Measurements from ENCODE around the gene CCDC141.
A peak's percentile ranks its signal among the peaks of the same experiment; 100 is the strongest.
"Not testable (repeated sequence)": the region's sequence is repeated elsewhere in the genome, so short reads cannot be mapped to it uniquely, and the experiment has no call there.

The CCDC141 gene, protein sequence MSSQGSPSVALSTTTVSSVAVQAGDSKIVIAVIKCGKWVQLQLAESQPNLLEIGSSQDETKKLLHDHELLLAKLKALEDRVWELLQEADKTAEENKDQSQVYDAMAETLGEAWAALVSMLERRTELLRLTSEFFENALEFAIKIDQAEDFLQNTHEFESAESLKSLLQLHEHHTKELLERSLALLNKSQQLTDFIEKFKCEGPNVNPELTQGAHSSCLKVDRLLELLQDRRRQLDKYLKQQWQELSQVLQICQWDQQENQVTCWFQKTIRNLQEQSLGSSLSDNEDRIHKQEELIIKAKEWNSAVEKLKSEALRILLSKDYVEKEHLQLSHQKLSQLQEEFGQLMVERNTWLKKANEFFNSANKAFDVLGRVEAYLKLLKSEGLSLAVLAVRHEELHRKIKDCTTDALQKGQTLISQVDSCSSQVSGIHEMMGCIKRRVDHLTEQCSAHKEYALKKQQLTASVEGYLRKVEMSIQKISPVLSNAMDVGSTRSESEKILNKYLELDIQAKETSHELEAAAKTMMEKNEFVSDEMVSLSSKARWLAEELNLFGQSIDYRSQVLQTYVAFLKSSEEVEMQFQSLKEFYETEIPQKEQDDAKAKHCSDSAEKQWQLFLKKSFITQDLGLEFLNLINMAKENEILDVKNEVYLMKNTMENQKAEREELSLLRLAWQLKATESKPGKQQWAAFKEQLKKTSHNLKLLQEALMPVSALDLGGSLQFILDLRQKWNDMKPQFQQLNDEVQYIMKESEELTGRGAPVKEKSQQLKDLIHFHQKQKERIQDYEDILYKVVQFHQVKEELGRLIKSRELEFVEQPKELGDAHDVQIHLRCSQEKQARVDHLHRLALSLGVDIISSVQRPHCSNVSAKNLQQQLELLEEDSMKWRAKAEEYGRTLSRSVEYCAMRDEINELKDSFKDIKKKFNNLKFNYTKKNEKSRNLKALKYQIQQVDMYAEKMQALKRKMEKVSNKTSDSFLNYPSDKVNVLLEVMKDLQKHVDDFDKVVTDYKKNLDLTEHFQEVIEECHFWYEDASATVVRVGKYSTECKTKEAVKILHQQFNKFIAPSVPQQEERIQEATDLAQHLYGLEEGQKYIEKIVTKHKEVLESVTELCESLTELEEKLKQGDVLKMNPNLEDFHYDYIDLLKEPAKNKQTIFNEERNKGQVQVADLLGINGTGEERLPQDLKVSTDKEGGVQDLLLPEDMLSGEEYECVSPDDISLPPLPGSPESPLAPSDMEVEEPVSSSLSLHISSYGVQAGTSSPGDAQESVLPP (N-terminal part only)

DNA sequence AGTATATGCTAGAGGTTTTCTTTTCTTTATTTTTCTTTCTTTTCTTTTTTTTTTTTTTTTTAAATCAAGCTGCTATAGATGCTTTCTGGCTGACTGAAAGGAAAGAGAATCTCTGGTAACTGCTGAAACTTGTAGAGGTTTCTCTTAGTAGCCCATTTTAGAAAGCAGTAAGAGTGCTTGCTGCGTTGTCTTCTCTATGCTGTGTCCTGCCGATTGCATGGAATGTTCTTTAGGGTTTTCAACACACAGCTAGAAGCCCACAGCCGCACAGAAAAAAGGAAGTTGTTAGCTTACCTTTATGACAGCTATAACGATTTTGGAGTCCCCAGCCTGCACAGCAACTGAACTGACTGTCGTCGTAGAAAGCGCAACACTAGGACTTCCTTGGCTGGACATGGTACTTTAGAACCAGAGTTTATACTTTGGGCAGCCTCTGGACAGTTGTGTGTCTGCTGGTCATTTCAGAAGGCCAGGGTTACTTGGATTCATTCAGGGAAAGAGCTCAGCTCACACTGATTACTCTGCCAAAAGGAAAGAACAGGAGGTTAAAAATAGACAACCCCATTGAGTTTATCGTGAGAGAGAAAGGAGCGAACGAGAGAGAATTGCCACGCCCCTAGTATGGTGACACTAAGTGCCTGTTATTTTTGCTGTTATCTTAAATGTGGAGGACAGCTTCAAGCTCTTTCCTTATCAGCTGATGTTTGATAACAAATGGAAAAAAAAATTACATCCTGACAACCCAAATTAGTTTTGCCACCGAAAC lies at the start of gene CCDC141:
Gene CCDC141 (minus strand): TSS at position 592 of the 766 bp plus-strand sequence. CDS start 196 bp downstream, at position 396.
- DNase-seq = no peak

DNA sequence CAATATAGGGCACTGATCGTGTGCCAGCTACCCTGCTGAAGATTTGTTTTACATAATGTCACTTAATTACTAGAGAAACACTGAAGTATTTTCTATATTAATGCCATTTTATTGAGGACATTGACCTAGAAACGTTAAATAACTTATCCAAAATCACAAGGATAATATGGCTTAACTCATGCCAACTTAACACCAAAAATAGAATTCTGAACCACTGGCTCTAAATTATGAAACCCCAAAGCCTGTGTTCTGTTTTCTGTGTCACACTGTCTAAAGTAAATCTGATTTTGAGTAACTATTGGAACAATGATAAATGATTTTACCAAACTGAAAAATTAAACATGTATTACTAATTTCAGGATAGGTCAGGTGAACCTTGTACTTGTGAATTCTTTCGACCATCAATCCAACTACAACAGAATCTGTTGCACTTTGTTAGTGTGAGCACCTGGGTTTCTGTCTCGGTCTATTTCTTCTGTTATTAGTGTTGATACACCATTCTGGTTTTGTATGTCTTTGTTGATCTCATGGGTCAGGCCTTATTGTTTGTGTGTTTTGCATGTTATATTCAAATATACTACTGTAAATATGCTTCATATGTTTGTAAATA lies 48.2 kb upstream of the CCDC141 start:
- no peak for DNase-seq

GRCh38 chr2:179097131-179097530 lies 47.2 kb upstream of the CCDC141 start:
- DNase-seq = no peak

- no peak for DNase-seq
Observed at GRCh38 chr2:179096090-179096489, 46.2 kb upstream of the CCDC141 start.

- not testable (repeated sequence) for DNase-seq
Observed at GRCh38 chr2:179092912-179093311, 43.0 kb upstream of the CCDC141 start.

DNA sequence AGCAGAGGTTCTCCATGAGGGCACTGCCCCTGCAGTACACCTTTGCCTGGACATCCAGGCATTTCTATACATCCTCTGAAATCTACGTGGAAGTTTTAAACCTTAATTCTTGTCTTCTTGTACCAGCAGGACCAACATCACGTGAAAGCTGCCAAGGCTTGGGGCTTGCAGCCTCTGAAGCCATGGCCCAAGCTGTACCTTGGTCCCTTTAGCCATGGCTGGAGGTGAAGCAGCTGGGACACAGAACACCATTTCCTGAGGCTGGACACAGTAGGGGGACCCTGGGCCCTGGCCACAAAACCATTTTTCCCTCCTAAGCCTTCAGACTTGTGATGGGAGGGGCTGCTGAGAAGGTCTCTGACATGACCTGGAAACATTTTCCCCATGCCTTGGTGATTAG lies 32.8 kb upstream of the CCDC141 start:
- no peak for DNase-seq

DNA sequence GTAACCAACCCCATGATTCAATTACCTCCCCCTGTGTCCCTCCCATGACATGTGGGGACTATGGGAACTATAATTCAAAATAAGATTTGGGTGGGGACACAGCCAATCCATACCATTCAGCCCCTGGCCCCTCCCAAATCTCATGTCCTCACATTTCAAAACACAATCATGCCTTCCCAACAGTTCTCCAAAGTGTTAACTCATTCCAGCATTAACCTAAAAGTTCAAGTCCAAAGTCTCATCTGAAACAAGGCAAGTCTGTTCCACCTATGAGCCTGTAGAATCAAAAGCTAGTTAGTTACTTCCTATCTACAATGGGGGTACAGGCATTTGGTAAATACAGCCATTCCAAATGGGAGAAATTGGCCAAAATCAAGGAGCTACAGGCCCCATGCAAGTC lies 32.0 kb upstream of the CCDC141 start:
- no peak for DNase-seq

GRCh38 chr2:179072527-179072926 lies 22.6 kb upstream of the CCDC141 start:
- no peak for DNase-seq

GRCh38 chr2:179071810-179072355 lies 21.9 kb upstream of the CCDC141 start:
- no peak for DNase-seq

DNA sequence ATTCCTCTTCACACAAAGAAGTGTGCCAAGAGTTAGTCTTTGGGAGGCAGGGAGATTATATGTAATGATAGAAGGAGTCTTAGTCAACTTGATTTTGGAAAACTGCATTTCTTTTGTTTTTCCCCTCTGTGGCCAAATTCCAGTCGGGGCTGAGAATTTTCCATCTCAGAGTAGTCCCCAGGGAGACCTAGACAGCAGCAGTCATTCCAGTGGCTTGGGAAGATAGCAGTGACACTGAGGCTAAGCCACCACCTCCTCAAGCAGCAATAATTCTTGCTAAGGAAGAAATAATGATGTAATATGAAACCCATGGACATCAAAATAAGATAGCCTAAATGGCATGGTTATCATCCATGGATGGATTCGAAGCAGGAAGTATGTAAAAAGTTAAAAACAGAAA lies 21.0 kb upstream of the CCDC141 start:
- no peak for DNase-seq

DNA sequence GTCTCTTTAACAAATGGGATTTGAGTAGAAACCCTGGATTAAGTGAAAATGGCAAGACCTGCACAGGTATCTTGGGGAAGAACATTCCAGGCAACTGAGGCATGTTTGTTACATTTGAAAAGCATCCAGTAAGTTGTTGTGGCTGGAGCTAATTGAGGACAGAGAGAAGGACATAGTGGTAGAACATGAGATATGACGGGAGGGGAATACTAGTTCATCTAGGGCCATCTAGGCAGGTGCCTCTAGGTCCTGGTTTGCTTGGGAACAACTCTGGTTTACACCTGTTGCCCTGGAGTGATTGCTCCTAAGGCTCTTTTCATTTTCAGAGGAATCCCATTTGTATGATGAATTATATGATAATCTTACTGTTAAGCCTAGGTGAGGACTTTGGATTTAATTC lies 19.7 kb upstream of the CCDC141 start:
- no peak for DNase-seq

DNA sequence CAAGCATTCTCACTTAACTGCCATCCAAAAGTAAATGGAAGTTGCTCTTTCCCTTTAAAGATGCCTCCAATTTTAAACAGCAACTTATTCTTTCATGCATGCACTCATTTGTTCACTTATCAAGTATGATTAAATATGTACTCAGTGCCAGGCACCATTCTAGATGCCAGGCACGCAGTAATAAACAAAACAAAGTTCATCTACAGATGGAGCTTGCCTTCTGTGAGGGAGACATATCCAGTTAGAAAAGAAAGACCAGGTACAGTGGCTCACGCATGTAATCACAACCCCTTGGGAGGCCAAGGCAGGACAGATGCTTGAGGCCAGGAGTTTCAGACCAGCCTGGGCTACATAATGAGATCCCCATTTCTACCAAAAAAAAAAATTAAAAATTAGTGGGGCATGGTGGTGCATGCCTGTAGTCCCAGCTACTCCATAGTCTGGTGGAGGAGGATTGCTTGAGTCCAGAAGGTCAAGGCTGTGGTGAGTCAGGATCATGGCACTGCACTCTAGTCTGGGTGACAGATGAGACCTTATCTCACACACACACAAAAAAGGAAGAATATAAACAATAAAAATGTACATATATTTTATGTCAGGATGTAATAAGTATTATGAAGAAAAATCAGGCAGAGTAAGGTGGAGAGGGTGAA lies 19.2 kb upstream of the CCDC141 start:
- no peak for DNase-seq

DNA sequence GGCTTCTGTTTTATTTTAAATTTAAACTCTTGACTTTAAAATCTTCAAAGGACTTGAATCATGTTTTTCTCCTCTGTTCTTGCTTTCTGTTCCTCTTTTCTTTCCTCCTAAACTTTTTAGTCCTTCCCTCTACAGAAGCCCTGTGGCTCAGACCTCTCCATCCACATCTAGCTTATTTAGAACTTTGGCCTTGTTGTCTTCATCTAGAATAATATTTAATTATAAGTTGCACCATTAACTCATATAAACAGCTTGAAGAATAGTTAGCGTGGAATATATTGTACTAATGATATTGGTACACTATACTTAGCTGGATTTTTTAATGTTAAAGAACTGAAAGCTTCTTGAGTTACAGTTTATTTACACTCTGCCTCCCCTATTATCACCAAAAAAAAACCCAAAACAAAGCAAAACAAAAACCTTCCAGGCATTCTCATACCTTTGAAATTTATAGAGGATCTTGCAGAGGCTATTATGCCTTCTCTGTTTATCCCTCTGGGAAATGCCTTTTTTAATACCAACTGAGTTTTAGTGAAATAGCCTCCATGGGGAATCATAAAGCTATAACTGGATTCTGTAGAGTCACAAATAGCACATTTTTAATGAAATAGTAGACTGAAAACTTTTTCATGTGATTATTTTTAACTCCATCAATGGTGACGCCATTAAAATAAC lies 9.2 kb upstream of the CCDC141 start:
- DNase-seq = no peak

- no peak for DNase-seq
Observed at GRCh38 chr2:179057737-179058136, 7.8 kb upstream of the CCDC141 start.

DNA sequence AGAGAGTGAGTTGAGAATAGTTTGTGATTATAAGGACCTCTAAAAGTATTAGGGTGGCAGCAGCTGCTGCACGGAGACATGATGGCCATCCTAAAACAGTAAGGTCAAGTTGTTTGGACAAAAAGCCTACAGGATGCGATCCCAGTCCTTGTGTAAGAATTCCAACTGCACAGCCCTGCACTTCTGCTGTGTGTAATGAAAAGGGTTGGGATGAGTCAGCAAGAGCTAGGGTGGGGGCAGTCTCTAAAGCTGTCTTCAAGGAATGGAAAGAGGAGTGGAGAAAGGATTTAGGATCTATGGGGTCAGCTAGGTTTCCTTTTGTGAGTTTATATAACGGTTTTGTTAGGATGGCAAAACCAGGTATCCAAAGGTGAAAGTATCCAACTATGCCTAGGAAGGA lies 3.6 kb upstream of the CCDC141 start:
- DNase-seq = peak; percentile 13

- no peak for DNase-seq
Observed at GRCh38 chr2:179051250-179051649, 1.3 kb upstream of the CCDC141 start.

DNA sequence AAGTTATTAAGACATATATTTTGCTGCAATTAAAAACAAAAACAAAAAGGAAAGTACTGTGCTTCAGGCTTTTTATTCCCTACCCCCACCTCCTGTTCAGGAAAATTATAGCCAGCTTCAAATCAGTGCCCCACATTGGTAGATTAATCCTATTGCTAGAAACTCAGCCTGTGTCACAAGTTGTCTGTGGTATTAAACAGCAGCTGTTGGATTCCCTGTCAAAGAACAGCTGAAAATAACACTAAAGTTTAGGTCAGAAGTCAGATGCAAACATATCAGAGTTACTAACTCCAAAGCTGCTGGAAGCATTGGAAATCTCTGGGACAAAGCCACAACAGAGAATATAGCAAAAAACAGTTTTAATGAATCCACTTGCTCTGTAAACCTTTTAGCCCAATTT lies 818 bp upstream of the CCDC141 start:
- no peak for DNase-seq

DNA sequence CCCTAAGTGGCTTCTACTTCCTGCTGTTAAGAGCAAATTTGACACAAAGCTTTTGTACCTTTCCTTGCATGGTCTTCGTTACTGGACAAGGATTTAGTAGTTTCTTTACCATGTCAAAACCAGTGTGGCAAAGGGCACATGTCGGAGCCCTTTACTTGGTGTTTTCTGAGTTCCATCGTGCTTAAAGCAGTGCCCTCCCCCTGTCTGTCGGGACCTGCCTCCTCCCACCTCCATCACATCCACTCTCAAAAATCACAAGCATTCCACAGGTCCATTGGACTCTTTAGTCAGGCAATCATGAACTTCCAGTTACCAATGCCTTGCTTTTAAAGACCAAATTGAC lies 763 bp downstream of the CCDC141 start:
- DNase-seq = no peak

DNA sequence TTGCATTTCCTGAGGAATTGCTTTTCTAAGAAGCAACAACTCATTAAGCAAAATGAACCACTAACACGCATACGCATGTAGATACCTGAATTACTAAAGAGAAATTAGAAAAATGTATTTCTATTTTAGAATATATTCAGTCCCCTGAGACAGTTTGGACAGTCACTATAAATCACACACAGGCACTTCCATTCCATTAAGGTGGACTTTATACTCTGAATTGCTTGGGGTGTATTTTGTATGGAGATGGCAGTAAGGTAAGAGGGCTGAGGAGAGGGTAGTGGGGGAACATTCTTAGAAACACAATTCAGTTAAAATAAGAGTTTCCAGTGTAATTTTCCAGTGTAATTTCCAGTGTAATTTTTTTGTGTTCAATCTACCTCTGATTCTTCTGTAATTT lies 1.8 kb downstream of the CCDC141 start:
- no peak for DNase-seq

- DNase-seq = not testable (repeated sequence)
Observed at GRCh38 chr2:179045602-179046001, 4.3 kb downstream of the CCDC141 start.

DNA sequence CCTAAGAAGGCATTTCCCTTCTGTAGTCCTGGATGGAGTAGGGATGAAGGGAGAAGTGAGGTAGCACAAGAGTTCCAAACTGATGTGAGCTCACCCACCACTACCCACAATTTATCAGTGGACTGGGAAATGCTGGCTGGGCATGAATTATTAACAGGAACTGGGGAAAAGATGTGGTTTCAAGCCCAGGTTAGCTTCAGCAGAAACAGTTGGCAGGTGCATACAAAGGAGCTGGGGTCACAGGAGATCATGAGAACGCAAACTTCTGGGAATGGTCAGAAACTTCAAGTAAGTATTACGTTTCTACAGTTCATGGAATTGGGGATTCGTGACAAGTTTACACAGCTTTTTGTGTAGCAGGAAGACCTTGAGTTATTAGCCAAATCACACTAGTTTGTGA lies 5.4 kb downstream of the CCDC141 start:
- DNase-seq = no peak
